HEK293 (cell line): ENCODE data around the gene EIF2B5.

Source experiments
- CTCF ChIA-PET: fragments of 350-600 bp; formaldehyde crosslinking; extraction: SDS; loops from one replicate; lab custom pipeline; 2021; ENCODE audit warnings: antibody characterized with exemption; lab: Yijun Ruan, JAX
- POLR2A ChIA-PET: fragments of 300-600 bp; formaldehyde crosslinking; extraction: SDS; loops from one replicate; lab custom pipeline; 2020; ENCODE audit warnings: antibody characterized with exemption, inconsistent platforms; lab: Yijun Ruan, JAX
- H3K27ac ChIP-seq: fragments of 200-500 bp; sonication (Bioruptor generic); 2 replicates; pipeline ENCODE4 v1.5.1; 2014; ENCODE audit warnings: low read depth, low read length, control low read depth, inconsistent platforms; ENCODE audit errors: extremely low read depth
- H3K36me3 ChIP-seq, 2 experiments: fragments of 200-500 bp in 1 of 2; sonication (Bioruptor generic) in 1 of 2; 1 replicate in 1 of 2; 2 replicates in 1 of 2; pipeline ENCODE4 v1.5.1; 2014 to 2017; ENCODE audit warnings: inconsistent platforms in 2 of 2, low read length in 2 of 2; ENCODE audit not compliant: control insufficient read depth in 2 of 2, insufficient read depth in 1 of 2
- H3K4me1 ChIP-seq: fragments of 200-500 bp; sonication (Bioruptor generic); 2 replicates; pipeline ENCODE4 v1.5.1; 2014; ENCODE audit warnings: mild to moderate bottlenecking, low read length, inconsistent platforms; ENCODE audit not compliant: control insufficient read depth, insufficient read depth
- H3K4me3 ChIP-seq: 2 replicates; pipeline ENCODE4 v1.5.1; 2011; ENCODE audit warnings: low read depth, mild to moderate bottlenecking, control low read depth, low read length, moderate library complexity
- H3K9me3 ChIP-seq: fragments of 200-500 bp; sonication (Bioruptor generic); 2 replicates; pipeline ENCODE4 v1.5.1; 2014; ENCODE audit warnings: low read depth, low read length, inconsistent platforms; ENCODE audit not compliant: control insufficient read depth, insufficient read depth
- BCL11A ChIP-seq: fragments of 450-650 bp; formaldehyde crosslinking; IDR thresholded peaks from 2 replicates; pipeline ENCODE4 v1.5.1; 2016; ENCODE audit warnings: low read depth, missing biosample characterization, missing genetic modification characterization
- GLIS2 ChIP-seq: fragments of 450-650 bp; formaldehyde crosslinking; IDR thresholded peaks from 2 replicates; pipeline ENCODE4 v1.5.1; 2016; ENCODE audit warnings: missing biosample characterization, missing genetic modification characterization
- HOXC10 ChIP-seq: sonication (generic); formaldehyde crosslinking; IDR thresholded peaks from 2 replicates; pipeline ENCODE4 v1.8.1; 2023; ENCODE audit warnings: mild to moderate bottlenecking, missing genetic modification reagents
- YY1 ChIP-seq: fragments of 450-650 bp; formaldehyde crosslinking; IDR thresholded peaks from 2 replicates; pipeline ENCODE4 v1.5.1; 2018; ENCODE audit warnings: missing biosample characterization, missing genetic modification characterization
- ZBTB17 ChIP-seq: fragments of 450-650 bp; formaldehyde crosslinking; IDR thresholded peaks from 2 replicates; pipeline ENCODE4 v1.5.1; 2016; ENCODE audit warnings: missing biosample characterization, missing genetic modification characterization
- ZBTB21 ChIP-seq: fragments of 450-650 bp; formaldehyde crosslinking; IDR thresholded peaks from 2 replicates; pipeline ENCODE4 v1.5.1; 2017; ENCODE audit warnings: missing biosample characterization, missing genetic modification characterization
- ZNF157 ChIP-seq: fragments of 450-650 bp; formaldehyde crosslinking; IDR thresholded peaks from 2 replicates; pipeline ENCODE4 v1.5.1; 2016; ENCODE audit warnings: missing biosample characterization, missing genetic modification characterization
- ZNF214 ChIP-seq: fragments of 450-650 bp; formaldehyde crosslinking; IDR thresholded peaks from 2 replicates; pipeline ENCODE4 v1.5.1; 2017; ENCODE audit warnings: missing biosample characterization, mild to moderate bottlenecking, missing genetic modification characterization, borderline replicate concordance
- ZNF366 ChIP-seq: fragments of 450-650 bp; formaldehyde crosslinking; conservative IDR thresholded peaks from 2 replicates; pipeline ENCODE4 v1.5.1; 2016; ENCODE audit warnings: missing biosample characterization, missing genetic modification characterization
- ZNF473 ChIP-seq: fragments of 450-650 bp; formaldehyde crosslinking; IDR thresholded peaks from 2 replicates; pipeline ENCODE4 v1.5.1; 2017; ENCODE audit warnings: missing biosample characterization, missing genetic modification characterization
- ZNF654 ChIP-seq: fragments of 450-650 bp; formaldehyde crosslinking; IDR thresholded peaks from 2 replicates; pipeline ENCODE4 v1.5.1; 2016; ENCODE audit warnings: low read depth, missing biosample characterization, missing genetic modification characterization
- ZNF664 ChIP-seq: fragments of 450-650 bp; formaldehyde crosslinking; IDR thresholded peaks from 2 replicates; pipeline ENCODE4 v1.5.1; 2016; ENCODE audit warnings: missing biosample characterization, missing genetic modification characterization
- ZNF76 ChIP-seq: fragments of 450-650 bp; formaldehyde crosslinking; IDR thresholded peaks from 2 replicates; pipeline ENCODE4; 2016; ENCODE audit warnings: low read depth, missing biosample characterization, missing genetic modification characterization, borderline replicate concordance
- ZNF843 ChIP-seq: fragments of 450-650 bp; formaldehyde crosslinking; IDR thresholded peaks from 2 replicates; pipeline ENCODE4 v1.5.1; 2016; ENCODE audit warnings: missing biosample characterization, missing genetic modification characterization
- TF ChIP-seq, protein P1 (sequence below): fragments of 450-650 bp; formaldehyde crosslinking; IDR thresholded peaks from 2 replicates; pipeline ENCODE4 v1.5.1; 2016; ENCODE audit warnings: missing biosample characterization, missing genetic modification characterization, low read depth
- TF ChIP-seq, protein P2 (sequence below): fragments of 450-650 bp; formaldehyde crosslinking; IDR thresholded peaks from 2 replicates; pipeline ENCODE4 v1.5.1; 2016; ENCODE audit warnings: missing biosample characterization, missing genetic modification characterization
- TF ChIP-seq, protein P3 (sequence below): fragments of 450-650 bp; formaldehyde crosslinking; IDR thresholded peaks from 2 replicates; pipeline ENCODE4 v1.5.1; 2016; ENCODE audit warnings: missing biosample characterization, missing genetic modification characterization
- TF ChIP-seq, protein P4 (sequence below): fragments of 450-650 bp; formaldehyde crosslinking; IDR thresholded peaks from 2 replicates; pipeline ENCODE4 v1.5.1; 2016; ENCODE audit warnings: missing biosample characterization, missing genetic modification characterization, borderline replicate concordance
- TF ChIP-seq, protein P5 (sequence below): fragments of 450-650 bp; formaldehyde crosslinking; IDR thresholded peaks from 2 replicates; pipeline ENCODE4 v1.5.1; 2016; ENCODE audit warnings: missing biosample characterization, missing genetic modification characterization

The EIF2B5 gene

DNA sequence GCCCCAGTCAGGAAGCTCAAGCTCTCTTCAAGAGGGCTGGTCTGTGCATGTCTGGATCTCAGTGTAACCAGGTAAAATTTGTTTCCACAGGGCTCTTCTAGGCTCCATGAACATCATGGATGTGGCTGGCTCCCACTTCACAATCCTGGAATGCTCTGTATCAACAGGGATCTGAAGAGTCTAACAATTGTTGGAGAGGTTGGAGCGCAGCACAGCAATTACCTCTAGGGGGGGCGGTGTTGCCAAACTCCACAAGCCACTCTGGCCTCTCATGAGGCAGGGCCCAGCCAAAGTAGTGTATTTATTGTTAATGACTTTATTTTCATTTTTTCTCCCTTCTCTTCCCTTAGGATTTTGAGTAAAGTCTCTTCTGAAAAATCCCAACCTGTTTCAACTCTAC lies 6.1 kb upstream of the EIF2B5 start:
- ChIA-PET POLR2A (no interaction called here), CTCF (no interaction called here)
- no peaks in the 10 kb centered on the region for H3K4me1 ChIP-seq
- no peak overlapping the region for H3K27ac ChIP-seq
- H3K4me3 ChIP-seq = no peak overlapping the region
- no peaks in the 10 kb centered on the region for H3K36me3 ChIP-seq
- H3K9me3 ChIP-seq = no peaks in the 10 kb centered on the region
- TF ChIP-seq ZNF654 = peak; percentile 12; the same call in 1 of the 2 replicates
- TF ChIP-seq, protein P1, sequence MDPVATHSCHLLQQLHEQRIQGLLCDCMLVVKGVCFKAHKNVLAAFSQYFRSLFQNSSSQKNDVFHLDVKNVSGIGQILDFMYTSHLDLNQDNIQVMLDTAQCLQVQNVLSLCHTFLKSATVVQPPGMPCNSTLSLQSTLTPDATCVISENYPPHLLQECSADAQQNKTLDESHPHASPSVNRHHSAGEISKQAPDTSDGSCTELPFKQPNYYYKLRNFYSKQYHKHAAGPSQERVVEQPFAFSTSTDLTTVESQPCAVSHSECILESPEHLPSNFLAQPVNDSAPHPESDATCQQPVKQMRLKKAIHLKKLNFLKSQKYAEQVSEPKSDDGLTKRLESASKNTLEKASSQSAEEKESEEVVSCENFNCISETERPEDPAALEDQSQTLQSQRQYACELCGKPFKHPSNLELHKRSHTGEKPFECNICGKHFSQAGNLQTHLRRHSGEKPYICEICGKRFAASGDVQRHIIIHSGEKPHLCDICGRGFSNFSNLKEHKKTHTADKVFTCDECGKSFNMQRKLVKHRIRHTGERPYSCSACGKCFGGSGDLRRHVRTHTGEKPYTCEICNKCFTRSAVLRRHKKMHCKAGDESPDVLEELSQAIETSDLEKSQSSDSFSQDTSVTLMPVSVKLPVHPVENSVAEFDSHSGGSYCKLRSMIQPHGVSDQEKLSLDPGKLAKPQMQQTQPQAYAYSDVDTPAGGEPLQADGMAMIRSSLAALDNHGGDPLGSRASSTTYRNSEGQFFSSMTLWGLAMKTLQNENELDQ (tag by site-specific recombination) = no peak
- TF ChIP-seq, protein P2, sequence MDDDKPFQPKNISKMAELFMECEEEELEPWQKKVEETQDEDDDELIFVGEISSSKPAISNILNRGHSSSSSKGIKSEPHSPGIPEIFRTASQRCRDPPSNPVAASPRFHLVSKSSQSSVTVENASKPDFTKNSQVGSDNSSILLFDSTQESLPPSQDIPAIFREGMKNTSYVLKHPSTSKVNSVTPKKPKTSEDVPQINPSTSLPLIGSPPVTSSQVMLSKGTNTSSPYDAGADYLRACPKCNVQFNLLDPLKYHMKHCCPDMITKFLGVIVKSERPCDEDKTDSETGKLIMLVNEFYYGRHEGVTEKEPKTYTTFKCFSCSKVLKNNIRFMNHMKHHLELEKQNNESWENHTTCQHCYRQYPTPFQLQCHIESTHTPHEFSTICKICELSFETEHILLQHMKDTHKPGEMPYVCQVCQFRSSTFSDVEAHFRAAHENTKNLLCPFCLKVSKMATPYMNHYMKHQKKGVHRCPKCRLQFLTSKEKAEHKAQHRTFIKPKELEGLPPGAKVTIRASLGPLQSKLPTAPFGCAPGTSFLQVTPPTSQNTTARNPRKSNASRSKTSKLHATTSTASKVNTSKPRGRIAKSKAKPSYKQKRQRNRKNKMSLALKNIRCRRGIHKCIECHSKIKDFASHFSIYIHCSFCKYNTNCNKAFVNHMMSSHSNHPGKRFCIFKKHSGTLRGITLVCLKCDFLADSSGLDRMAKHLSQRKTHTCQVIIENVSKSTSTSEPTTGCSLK (tag by site-specific recombination) = no peak
- no peak for TF ChIP-seq ZNF214 (tag by site-specific recombination)
- TF ChIP-seq ZNF843 (tag by site-specific recombination) = no peak
- TF ChIP-seq YY1 (tag by site-specific recombination) = no peak
- TF ChIP-seq, protein P3, sequence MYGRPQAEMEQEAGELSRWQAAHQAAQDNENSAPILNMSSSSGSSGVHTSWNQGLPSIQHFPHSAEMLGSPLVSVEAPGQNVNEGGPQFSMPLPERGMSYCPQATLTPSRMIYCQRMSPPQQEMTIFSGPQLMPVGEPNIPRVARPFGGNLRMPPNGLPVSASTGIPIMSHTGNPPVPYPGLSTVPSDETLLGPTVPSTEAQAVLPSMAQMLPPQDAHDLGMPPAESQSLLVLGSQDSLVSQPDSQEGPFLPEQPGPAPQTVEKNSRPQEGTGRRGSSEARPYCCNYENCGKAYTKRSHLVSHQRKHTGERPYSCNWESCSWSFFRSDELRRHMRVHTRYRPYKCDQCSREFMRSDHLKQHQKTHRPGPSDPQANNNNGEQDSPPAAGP (tag by site-specific recombination) = no peak
- TF ChIP-seq, protein P4, sequence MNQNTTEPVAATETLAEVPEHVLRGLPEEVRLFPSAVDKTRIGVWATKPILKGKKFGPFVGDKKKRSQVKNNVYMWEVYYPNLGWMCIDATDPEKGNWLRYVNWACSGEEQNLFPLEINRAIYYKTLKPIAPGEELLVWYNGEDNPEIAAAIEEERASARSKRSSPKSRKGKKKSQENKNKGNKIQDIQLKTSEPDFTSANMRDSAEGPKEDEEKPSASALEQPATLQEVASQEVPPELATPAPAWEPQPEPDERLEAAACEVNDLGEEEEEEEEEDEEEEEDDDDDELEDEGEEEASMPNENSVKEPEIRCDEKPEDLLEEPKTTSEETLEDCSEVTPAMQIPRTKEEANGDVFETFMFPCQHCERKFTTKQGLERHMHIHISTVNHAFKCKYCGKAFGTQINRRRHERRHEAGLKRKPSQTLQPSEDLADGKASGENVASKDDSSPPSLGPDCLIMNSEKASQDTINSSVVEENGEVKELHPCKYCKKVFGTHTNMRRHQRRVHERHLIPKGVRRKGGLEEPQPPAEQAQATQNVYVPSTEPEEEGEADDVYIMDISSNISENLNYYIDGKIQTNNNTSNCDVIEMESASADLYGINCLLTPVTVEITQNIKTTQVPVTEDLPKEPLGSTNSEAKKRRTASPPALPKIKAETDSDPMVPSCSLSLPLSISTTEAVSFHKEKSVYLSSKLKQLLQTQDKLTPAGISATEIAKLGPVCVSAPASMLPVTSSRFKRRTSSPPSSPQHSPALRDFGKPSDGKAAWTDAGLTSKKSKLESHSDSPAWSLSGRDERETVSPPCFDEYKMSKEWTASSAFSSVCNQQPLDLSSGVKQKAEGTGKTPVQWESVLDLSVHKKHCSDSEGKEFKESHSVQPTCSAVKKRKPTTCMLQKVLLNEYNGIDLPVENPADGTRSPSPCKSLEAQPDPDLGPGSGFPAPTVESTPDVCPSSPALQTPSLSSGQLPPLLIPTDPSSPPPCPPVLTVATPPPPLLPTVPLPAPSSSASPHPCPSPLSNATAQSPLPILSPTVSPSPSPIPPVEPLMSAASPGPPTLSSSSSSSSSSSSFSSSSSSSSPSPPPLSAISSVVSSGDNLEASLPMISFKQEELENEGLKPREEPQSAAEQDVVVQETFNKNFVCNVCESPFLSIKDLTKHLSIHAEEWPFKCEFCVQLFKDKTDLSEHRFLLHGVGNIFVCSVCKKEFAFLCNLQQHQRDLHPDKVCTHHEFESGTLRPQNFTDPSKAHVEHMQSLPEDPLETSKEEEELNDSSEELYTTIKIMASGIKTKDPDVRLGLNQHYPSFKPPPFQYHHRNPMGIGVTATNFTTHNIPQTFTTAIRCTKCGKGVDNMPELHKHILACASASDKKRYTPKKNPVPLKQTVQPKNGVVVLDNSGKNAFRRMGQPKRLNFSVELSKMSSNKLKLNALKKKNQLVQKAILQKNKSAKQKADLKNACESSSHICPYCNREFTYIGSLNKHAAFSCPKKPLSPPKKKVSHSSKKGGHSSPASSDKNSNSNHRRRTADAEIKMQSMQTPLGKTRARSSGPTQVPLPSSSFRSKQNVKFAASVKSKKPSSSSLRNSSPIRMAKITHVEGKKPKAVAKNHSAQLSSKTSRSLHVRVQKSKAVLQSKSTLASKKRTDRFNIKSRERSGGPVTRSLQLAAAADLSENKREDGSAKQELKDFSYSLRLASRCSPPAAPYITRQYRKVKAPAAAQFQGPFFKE (tag by site-specific recombination) = no peak
- TF ChIP-seq ZBTB21 (tag by site-specific recombination) = no peak
- TF ChIP-seq ZBTB17 = 0 out of 2 replicates have a peak, but pooled peaks have one; percentile 10
- no peak for TF ChIP-seq BCL11A (tag by site-specific recombination)
- TF ChIP-seq, all 188 proteins: peak for 2

DNA sequence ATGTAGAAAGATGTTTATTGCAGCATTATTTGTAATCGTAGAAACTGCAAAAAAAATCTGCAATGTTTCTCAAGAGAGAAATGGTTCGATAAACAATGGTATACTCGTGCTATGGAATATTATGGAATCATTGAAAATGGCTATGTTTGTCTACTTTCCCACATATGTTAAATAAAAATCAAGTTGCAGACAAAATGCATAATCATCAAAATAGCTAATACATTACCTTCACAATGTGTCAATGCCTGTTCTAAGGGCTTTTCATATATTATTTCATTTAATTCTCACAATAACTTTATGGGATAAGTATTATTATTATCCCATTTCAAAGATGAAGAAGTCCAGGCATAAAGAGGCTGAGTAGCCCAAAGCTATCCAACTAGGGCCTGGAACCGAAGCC lies 2.2 kb upstream of the EIF2B5 start:
- Histone ChIP-seq H3K4me3 (no peak overlapping the region), H3K9me3 (no peaks in the 10 kb centered on the region), H3K27ac (no peak overlapping the region), H3K36me3 (peaks cover 0 to 11% of the 10 kb centered on the region in 2 experiments; a peak in 1 of 3 replicates), H3K4me1 (peaks cover 6% of the 10 kb centered on the region; the same call in 1 of the 2 replicates)
- no peak for TF ChIP-seq HOXC10 (CRISPR knock-in tag)
- TF ChIP-seq ZNF157 = no peak
- TF ChIP-seq, protein P5, sequence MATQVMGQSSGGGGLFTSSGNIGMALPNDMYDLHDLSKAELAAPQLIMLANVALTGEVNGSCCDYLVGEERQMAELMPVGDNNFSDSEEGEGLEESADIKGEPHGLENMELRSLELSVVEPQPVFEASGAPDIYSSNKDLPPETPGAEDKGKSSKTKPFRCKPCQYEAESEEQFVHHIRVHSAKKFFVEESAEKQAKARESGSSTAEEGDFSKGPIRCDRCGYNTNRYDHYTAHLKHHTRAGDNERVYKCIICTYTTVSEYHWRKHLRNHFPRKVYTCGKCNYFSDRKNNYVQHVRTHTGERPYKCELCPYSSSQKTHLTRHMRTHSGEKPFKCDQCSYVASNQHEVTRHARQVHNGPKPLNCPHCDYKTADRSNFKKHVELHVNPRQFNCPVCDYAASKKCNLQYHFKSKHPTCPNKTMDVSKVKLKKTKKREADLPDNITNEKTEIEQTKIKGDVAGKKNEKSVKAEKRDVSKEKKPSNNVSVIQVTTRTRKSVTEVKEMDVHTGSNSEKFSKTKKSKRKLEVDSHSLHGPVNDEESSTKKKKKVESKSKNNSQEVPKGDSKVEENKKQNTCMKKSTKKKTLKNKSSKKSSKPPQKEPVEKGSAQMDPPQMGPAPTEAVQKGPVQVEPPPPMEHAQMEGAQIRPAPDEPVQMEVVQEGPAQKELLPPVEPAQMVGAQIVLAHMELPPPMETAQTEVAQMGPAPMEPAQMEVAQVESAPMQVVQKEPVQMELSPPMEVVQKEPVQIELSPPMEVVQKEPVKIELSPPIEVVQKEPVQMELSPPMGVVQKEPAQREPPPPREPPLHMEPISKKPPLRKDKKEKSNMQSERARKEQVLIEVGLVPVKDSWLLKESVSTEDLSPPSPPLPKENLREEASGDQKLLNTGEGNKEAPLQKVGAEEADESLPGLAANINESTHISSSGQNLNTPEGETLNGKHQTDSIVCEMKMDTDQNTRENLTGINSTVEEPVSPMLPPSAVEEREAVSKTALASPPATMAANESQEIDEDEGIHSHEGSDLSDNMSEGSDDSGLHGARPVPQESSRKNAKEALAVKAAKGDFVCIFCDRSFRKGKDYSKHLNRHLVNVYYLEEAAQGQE (tag by site-specific recombination) = no peak
- no peak for TF ChIP-seq ZNF473
- no peak for TF ChIP-seq ZNF76 (tag by site-specific recombination)
- no peak for TF ChIP-seq GLIS2 (tag by site-specific recombination)
- peak; percentile 31; the same call in 1 of the 2 replicates for TF ChIP-seq ZNF664 (tag by site-specific recombination)
- TF ChIP-seq ZNF366 (tag by site-specific recombination) = no peak
- ChIA-PET POLR2A (interaction anchor here (2.7 kb wide), 1 partner anchor 41 kb away, joined by 6 read pairs; the partner anchor contains the start of gene AP2M1), CTCF (interaction anchor here (1.3 kb wide), 1 partner anchor 117 kb away, joined by 3 read pairs; no protein-coding TSS in a partner anchor)
